ENCODE measurements around the gene INSM1. TPM values are rescaled to one million over a fixed set of nuclear protein-coding genes. Genes with fewer than 3 reads are reported as not detected.

The INSM1 gene
- total RNA-seq, 1 donor from 2014 or later: 8.6 TPM

DNA sequence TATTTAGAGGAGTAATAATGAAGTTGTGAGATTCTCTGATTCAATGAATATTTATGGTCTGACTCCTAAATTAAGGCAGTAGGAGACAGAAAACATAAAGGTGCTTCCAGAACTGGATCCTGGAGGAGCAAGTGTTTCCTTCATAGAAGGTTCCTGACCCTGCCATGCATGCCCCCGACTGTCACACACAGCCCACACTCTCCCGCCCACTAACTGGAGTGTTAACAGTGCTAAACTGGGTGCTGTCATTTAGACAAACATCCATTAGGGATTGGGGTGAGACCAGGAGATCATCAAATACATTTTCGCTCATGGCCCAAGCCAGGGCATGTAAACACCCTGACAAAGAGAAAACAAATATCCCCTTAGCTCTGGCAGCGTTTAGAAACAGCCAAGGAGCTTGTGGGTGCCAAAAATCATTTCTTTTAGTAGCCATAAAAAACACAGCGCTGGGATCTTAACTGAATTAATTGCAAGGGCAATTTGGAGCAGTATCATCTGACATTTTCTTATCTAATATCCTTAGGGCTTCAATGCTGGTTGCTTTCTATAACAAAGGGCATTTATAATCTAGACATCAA, 46.8 kb downstream of the INSM1 start:
- FAIRE-seq (no peak), DNase-seq (ENCODE audit: low spot score in 2 of 2) (no peak)

GRCh38 chr20:20415321-20415720, 47.4 kb downstream of the INSM1 start:
- DNase-seq (ENCODE audit: low spot score in 2 of 2) (no peak), FAIRE-seq (no peak)

DNA sequence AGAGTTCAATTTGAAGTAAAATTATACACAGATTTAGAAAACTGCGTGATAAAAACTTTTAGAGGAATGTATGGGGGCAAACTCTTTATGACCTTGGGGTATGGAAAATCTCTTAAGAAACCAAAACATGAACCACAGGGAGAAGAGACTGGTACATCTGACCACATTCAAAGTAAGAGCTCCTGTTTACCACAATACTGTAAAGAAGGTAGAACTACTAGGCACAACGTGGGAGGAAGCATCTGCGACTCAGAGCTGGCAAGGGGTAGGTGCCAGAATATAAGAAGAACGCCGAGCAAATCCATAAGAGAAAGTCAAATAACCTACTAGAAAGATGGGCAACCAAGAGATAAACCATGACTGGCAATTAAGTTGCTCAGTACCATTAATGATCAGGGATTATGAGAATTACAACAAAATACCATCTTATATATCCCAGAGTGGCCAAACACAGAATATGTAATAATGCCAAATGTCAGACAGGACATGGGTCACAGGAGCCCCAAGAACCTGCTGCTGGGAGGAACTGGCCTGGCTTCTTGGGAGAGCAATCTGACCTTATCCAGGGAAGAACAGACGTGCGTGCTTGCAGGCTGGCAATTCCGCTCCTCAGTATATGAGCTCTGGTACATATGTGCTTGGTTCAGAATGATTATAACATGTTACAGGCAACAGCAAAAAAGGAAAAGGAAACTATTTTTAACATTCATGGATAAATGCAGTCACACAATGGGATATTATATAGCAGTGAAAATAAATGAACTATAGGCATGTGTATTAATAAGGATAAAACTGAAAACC, 50.2 kb downstream of the INSM1 start:
- FAIRE-seq (no peak), DNase-seq (ENCODE audit: low spot score in 2 of 2) (no peak)
